ENCODE measurements around the gene CALN1.

Gene CALN1

GRCh38 chr7:71776726-71777125 is 635.4 kb downstream of the CALN1 start:
- no peaks in the 10 kb centered on the region for H3K4me1 ChIP-seq (ENCODE audit: low read length)
- H3K9ac ChIP-seq (ENCODE audit: low read length) = no peak overlapping the region
- H3K79me2 ChIP-seq (ENCODE audit: low read length) = no peaks in the 10 kb centered on the region
- no peak overlapping the region for H3K4me3 ChIP-seq (ENCODE audit: low read length)
- no peaks in the 10 kb centered on the region for H3K36me3 ChIP-seq (replicated peaks; ENCODE audit: low read depth, low read length)
- no peak overlapping the region for H2AFZ ChIP-seq (ENCODE audit: low read depth, low read length)
- H3K4me2 ChIP-seq (ENCODE audit: low read length) = no peak overlapping the region
- TF ChIP-seq CTCF (IDR thresholded peaks at IDR 0.05; ENCODE audit: low read depth, low read length) = no peak
- TF ChIP-seq EZH2phosphoT487 (IDR thresholded peaks at IDR 0.05; ENCODE audit: low read depth) = no peak
- H3K9me3 ChIP-seq (ENCODE audit: insufficient read depth, low read length) = no peaks in the 10 kb centered on the region
- H4K20me1 ChIP-seq (ENCODE audit: insufficient read depth, low read length) = no peaks in the 10 kb centered on the region
- no peaks in the 10 kb centered on the region for H3K27me3 ChIP-seq (ENCODE audit: low read depth, low read length)
- no peak overlapping the region for H3K27ac ChIP-seq (ENCODE audit: low read length)

GRCh38 chr7:71775648-71776047 is 636.5 kb downstream of the CALN1 start:
- H4K20me1 ChIP-seq (ENCODE audit: insufficient read depth, low read length) = no peaks in the 10 kb centered on the region
- H3K36me3 ChIP-seq (replicated peaks; ENCODE audit: low read depth, low read length) = no peaks in the 10 kb centered on the region

GRCh38 chr7:71772779-71773178 is 639.4 kb downstream of the CALN1 start:
- no peak overlapping the region for H2AFZ ChIP-seq (ENCODE audit: low read depth, low read length)
- TF ChIP-seq CTCF (IDR thresholded peaks at IDR 0.05; ENCODE audit: low read depth, low read length) = no peak
- TF ChIP-seq EZH2phosphoT487 (IDR thresholded peaks at IDR 0.05; ENCODE audit: low read depth) = no peak
- no peaks in the 10 kb centered on the region for H3K4me1 ChIP-seq (ENCODE audit: low read length)
- H3K9ac ChIP-seq (ENCODE audit: low read length) = no peak overlapping the region
- no peak overlapping the region for H3K4me3 ChIP-seq (ENCODE audit: low read length)
- no peaks in the 10 kb centered on the region for H3K27me3 ChIP-seq (ENCODE audit: low read depth, low read length)
- H3K27ac ChIP-seq (ENCODE audit: low read length) = no peak overlapping the region
- no peak overlapping the region for H3K4me2 ChIP-seq (ENCODE audit: low read length)
- no peaks in the 10 kb centered on the region for H3K79me2 ChIP-seq (ENCODE audit: low read length)
- H3K9me3 ChIP-seq (ENCODE audit: insufficient read depth, low read length) = no peaks in the 10 kb centered on the region
- H3K36me3 ChIP-seq (replicated peaks; ENCODE audit: low read depth, low read length) = no peaks in the 10 kb centered on the region
- H4K20me1 ChIP-seq (ENCODE audit: insufficient read depth, low read length) = no peaks in the 10 kb centered on the region

More at GRCh38 chr7:71775648-71776047, 636.5 kb downstream of the CALN1 start:
- H3K9ac ChIP-seq (ENCODE audit: low read length) = no peak overlapping the region
- H3K79me2 ChIP-seq (ENCODE audit: low read length) = no peaks in the 10 kb centered on the region
- no peaks in the 10 kb centered on the region for H3K4me1 ChIP-seq (ENCODE audit: low read length)
- H3K9me3 ChIP-seq (ENCODE audit: insufficient read depth, low read length) = no peaks in the 10 kb centered on the region
- H3K27ac ChIP-seq (ENCODE audit: low read length) = no peak overlapping the region
- no peak overlapping the region for H3K4me3 ChIP-seq (ENCODE audit: low read length)
- no peak overlapping the region for H3K4me2 ChIP-seq (ENCODE audit: low read length)
- TF ChIP-seq EZH2phosphoT487 (IDR thresholded peaks at IDR 0.05; ENCODE audit: low read depth) (no peak), CTCF (IDR thresholded peaks at IDR 0.05; ENCODE audit: low read depth, low read length) (no peak)
- H2AFZ ChIP-seq (ENCODE audit: low read depth, low read length) = no peak overlapping the region
- no peaks in the 10 kb centered on the region for H3K27me3 ChIP-seq (ENCODE audit: low read depth, low read length)

GRCh38 chr7:71770269-71770907 is 641.8 kb downstream of the CALN1 start:
- H3K27me3 ChIP-seq (ENCODE audit: low read depth, low read length) = no peaks in the 10 kb centered on the region
- no peak overlapping the region for H3K9ac ChIP-seq (ENCODE audit: low read length)
- H2AFZ ChIP-seq (ENCODE audit: low read depth, low read length) = no peak overlapping the region
- TF ChIP-seq EZH2phosphoT487 (IDR thresholded peaks at IDR 0.05; ENCODE audit: low read depth) (no peak), CTCF (IDR thresholded peaks at IDR 0.05; ENCODE audit: low read depth, low read length) (no peak)
- H3K79me2 ChIP-seq (ENCODE audit: low read length) = no peaks in the 10 kb centered on the region
- no peak overlapping the region for H3K27ac ChIP-seq (ENCODE audit: low read length)
- H3K36me3 ChIP-seq (replicated peaks; ENCODE audit: low read depth, low read length) = no peaks in the 10 kb centered on the region
- no peak overlapping the region for H3K4me3 ChIP-seq (ENCODE audit: low read length)
- no peaks in the 10 kb centered on the region for H3K9me3 ChIP-seq (ENCODE audit: insufficient read depth, low read length)
- no peak overlapping the region for H3K4me2 ChIP-seq (ENCODE audit: low read length)
- no peaks in the 10 kb centered on the region for H3K4me1 ChIP-seq (ENCODE audit: low read length)
- no peaks in the 10 kb centered on the region for H4K20me1 ChIP-seq (ENCODE audit: insufficient read depth, low read length)
